Heart left ventricle (tissue), 13 donors: Measurements from ENCODE around the gene HES6.

Source experiments
- CTCF ChIP-seq, 12 donors: fragments of 200-600 bp; sonication (generic) in 4 of 12; IDR thresholded peaks; one replicate each; pipeline versions ENCODE4 v1.5.0 to v1.8.0; 2018 to 2022; ENCODE audit warnings: antibody characterized with exemption in 12 of 12, mild to moderate bottlenecking in 5 of 12
- POLR2A ChIP-seq, 2 donors: fragments of 450-650 bp; IDR thresholded peaks; one replicate each; pipeline ENCODE4 v1.6.1; 2017; ENCODE audit warnings: antibody characterized with exemption in 2 of 2, mild to moderate bottlenecking in 2 of 2, moderate library complexity in 2 of 2
- donor health status: ischemic (EF 13 %, LVEDD 7.1; RV severe dilation, severe dysfunction).
- donor health status: DM: no; HTN: yes; CAD: no.
- donor health status: DM: no; HTN: no; CAD: no.
- donor health status: ischemic (EF 25% LVEDD 6.9; RV normal size, moderate dysfunction).
- donor health status: ischemic (EF 25% LVEDD 5.7; RV mildly dilated, moderate dysfunction).
- donor health status: ischemic (EF 35%, LVEDD 5.7; RV mildly dilated, moderate dysfunction).
- donor health status: nonischemic (EF 11% LVEDD 7.7; RV severe dilation, severe dysfunction).
- donor health status: DM: yes; HTN: yes; CAD: no.
- donor health status: PGD.
- donor health status: ischemic (EF 29% LVEDD 5.4; RV normal size, mild dysfunction).
- donor health status: nonischemic (EF 23%, LVEDD 6.1; RV moderate dilation, normal function).

GRCh38 chr2:238239543-238239862, 335 bp downstream of the HES6 start:
- TF ChIP-seq POLR2A (IDR thresholded peaks at IDR 0.05): no peak
- TF ChIP-seq CTCF (IDR thresholded peaks at IDR 0.05): no peak
